HEK293T (cell line): ENCODE data around the gene SYT2.

Source experiments
- FOXA1 ChIP-seq: fragments of 450-650 bp; IDR thresholded peaks from 2 replicates; pipeline ENCODE4 v1.6.1; 2016; ENCODE audit warnings: mild to moderate bottlenecking
- L3MBTL2 ChIP-seq: fragments of 450-650 bp; conservative IDR thresholded peaks from 2 replicates; pipeline ENCODE4 v1.6.1; 2016; ENCODE audit warnings: mild to moderate bottlenecking
- SP1 ChIP-seq: fragments of 450-650 bp; IDR thresholded peaks from 2 replicates; pipeline ENCODE4 v1.6.1; 2017
- SUZ12 ChIP-seq: fragments of 450-650 bp; IDR thresholded peaks from 2 replicates; pipeline ENCODE4 v1.6.1; 2016; ENCODE audit warnings: mild to moderate bottlenecking

DNA sequence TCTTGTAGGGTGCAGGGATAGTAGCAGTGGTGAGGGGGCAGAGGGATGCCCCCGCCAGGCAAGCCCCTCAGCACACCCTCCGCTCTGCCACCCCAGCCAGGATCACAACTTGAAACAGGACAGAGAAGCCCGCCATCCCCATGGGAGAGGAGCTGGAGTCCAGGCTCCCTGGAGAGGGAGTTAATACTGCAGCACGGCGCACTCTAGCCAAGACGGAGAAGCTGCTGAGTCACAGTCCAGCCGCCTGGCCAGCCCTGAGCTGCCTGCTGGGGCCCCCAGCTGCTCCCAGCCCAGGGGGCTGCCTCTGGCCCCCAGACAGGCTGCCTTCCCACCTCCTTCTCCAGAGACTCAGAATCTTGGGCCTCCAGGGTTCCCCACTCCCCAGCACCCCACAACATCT lies 87.2 kb downstream of the SYT2 start:
- TF ChIP-seq FOXA1 (no peak), L3MBTL2 (no peak), SP1 (no peak), SUZ12 (no peak)
